HepG2 (cell line): ENCODE data around the gene IRF2. TPM values are rescaled to one million over a fixed set of nuclear protein-coding genes. Genes with fewer than 3 reads are reported as not detected.
A peak's percentile ranks its signal among the peaks of the same experiment; 100 is the strongest.

Experiments
- ATAD3A ChIP-seq: sonication (generic); formaldehyde crosslinking; IDR thresholded peaks from 2 replicates; pipeline ENCODE4 v1.4.0; 2020; ENCODE audit warnings: missing genetic modification reagents
- HDAC2 ChIP-seq: sonication (generic); formaldehyde crosslinking; IDR thresholded peaks from 2 replicates; pipeline ENCODE4 v1.4.0; 2020; ENCODE audit warnings: missing genetic modification reagents
- NR2F6 ChIP-seq, 2 experiments: IDR thresholded peaks; 2 replicates each; pipeline ENCODE4 v1.6.1; 2016; ENCODE audit warnings: antibody characterized with exemption in 1 of 2, mild to moderate bottlenecking in 1 of 2
- REPIN1 ChIP-seq: sonication (generic); formaldehyde crosslinking; IDR thresholded peaks from 2 replicates; pipeline ENCODE4 v1.8.0; 2022; ENCODE audit warnings: missing genetic modification reagents, low read depth, mild to moderate bottlenecking, borderline replicate concordance
- ZEB1 ChIP-seq: IDR thresholded peaks from 2 replicates; pipeline ENCODE4 v1.6.1; 2012; ENCODE audit warnings: mild to moderate bottlenecking, low read depth, inconsistent platforms; ENCODE audit not compliant: insufficient replicate concordance
- ZFP90 ChIP-seq: sonication (generic); formaldehyde crosslinking; IDR thresholded peaks from 2 replicates; pipeline ENCODE4 v1.8.0; 2022; ENCODE audit warnings: missing genetic modification reagents, mild to moderate bottlenecking, inconsistent platforms, borderline replicate concordance
- ZMYM4 ChIP-seq: sonication (generic); formaldehyde crosslinking; IDR thresholded peaks from 2 replicates; pipeline ENCODE4 v1.8.1; 2023; ENCODE audit warnings: mild to moderate bottlenecking, missing genetic modification reagents
- ZNF496 ChIP-seq: sonication (generic); formaldehyde crosslinking; IDR thresholded peaks from 2 replicates; pipeline ENCODE4 v1.8.1; 2023; ENCODE audit warnings: mild to moderate bottlenecking, moderate library complexity, missing genetic modification reagents; ENCODE audit not compliant: insufficient replicate concordance
- ZNF772 ChIP-seq: sonication (generic); formaldehyde crosslinking; IDR thresholded peaks from 2 replicates; pipeline ENCODE4 v1.5.0; 2020; ENCODE audit warnings: mild to moderate bottlenecking, missing genetic modification reagents
- polyA plus RNA-seq, 8 experiments: library from polyadenylated mRNA; depleted of rRNA in 3 of 8; stranded (reverse) in 7 of 8; unstranded in 1 of 8; fragments of >200 nt; fragmentation: Illumina TruSeq in 4 of 8; extraction: Trizol in 4 of 8; gene quantifications; 2 replicates each; pipeline versions ENCODE4 v1.2.1 to v1.2.3, GENCODE V29; 2011 to 2016; ENCODE audit warnings: low read depth in 4 of 8, missing spikeins in 1 of 8, mixed read lengths in 1 of 8; ENCODE audit not compliant: insufficient read depth in 1 of 8
- total RNA-seq, 5 experiments: library from RNA; depleted of rRNA; stranded (reverse); fragments of >200 nt; fragmentation: Illumina TruSeq; extraction: Trizol; gene quantifications; 2 replicates each; pipeline ENCODE4 v1.2.3, GENCODE V29; 2016; ENCODE audit warnings: low read depth in 1 of 5
- TF ChIP-seq, protein P1 (sequence below): sonication (generic); formaldehyde crosslinking; IDR thresholded peaks from 2 replicates; pipeline ENCODE4 v1.4.0; 2020; ENCODE audit warnings: missing genetic modification reagents
- TF ChIP-seq, protein P2 (sequence below): sonication (generic); formaldehyde crosslinking; IDR thresholded peaks from 2 replicates; pipeline ENCODE4 v1.8.1; 2022; ENCODE audit warnings: low read depth, mild to moderate bottlenecking, missing genetic modification reagents
- TF ChIP-seq, protein P3 (sequence below): sonication (generic); formaldehyde crosslinking; IDR thresholded peaks from 2 replicates; pipeline ENCODE4 v1.4.0; 2020; ENCODE audit warnings: missing genetic modification reagents
- TF ChIP-seq, protein P4 (sequence below): sonication (generic); formaldehyde crosslinking; IDR thresholded peaks from 2 replicates; pipeline ENCODE4 v1.9.0; 2021; ENCODE audit warnings: missing genetic modification reagents, borderline replicate concordance
- TF ChIP-seq, protein P5 (sequence below): sonication (generic); formaldehyde crosslinking; IDR thresholded peaks from 2 replicates; pipeline ENCODE4 v1.4.0; 2020; ENCODE audit warnings: missing genetic modification reagents
- TF ChIP-seq, protein P6 (sequence below): sonication (generic); formaldehyde crosslinking; IDR thresholded peaks from 2 replicates; pipeline ENCODE4 v1.4.0; 2020; ENCODE audit warnings: missing genetic modification reagents; ENCODE audit errors: not compliant biosample characterization

The IRF2 gene
- total and polyA plus RNA-seq, 2 of the 13 experiments (the other 11 are each of a cell fraction or from before 2014, with no cell fraction given) = 15.5 to 28.8 TPM

DNA sequence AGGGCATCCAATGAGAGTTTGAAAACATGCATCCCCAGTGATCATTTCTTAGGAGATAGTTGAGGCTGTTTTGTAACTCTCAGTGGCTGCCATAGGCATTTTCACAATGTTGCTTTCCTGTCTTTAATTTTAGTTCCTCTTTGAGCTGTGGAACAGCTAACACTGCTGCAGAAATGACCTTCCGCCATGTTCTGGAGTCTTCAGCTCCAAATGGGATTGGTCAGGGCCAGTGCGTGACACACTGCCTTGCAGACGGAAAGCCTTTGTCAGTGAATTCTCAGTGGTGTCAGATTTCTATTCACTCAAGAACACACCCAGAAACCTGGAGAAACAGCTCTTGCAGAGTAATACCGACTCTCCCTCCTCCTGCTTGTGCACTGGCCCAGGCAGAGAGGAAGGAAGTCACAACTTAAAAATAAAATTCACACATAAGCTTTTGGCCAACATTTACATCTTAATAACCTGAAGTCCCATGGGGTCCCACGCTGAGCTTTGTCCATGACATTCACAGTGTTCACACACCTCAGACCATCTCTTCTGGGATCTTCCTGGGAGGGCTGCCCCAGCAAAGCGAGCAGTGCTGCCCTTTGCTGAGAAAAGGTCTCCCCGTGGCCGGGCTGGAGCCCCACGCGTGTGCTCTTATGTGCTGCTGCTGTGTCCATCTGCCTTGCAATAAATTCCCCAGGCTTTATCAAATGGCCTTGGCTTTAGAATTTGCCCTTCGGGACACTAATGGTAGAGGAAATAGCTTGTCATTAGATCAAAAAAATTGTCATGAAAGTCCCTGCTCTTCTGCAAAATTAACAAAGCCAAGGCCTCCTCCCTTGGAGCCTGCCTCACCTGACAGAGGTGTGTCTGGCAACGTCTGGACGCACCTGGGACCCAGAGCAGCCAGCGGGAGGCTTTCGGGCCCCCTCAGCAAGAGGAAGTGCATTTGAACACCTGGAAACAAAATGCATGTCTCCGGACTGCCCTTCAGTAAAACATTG is 126.8 kb downstream of the IRF2 start (continued):
- TF ChIP-seq, protein P1, sequence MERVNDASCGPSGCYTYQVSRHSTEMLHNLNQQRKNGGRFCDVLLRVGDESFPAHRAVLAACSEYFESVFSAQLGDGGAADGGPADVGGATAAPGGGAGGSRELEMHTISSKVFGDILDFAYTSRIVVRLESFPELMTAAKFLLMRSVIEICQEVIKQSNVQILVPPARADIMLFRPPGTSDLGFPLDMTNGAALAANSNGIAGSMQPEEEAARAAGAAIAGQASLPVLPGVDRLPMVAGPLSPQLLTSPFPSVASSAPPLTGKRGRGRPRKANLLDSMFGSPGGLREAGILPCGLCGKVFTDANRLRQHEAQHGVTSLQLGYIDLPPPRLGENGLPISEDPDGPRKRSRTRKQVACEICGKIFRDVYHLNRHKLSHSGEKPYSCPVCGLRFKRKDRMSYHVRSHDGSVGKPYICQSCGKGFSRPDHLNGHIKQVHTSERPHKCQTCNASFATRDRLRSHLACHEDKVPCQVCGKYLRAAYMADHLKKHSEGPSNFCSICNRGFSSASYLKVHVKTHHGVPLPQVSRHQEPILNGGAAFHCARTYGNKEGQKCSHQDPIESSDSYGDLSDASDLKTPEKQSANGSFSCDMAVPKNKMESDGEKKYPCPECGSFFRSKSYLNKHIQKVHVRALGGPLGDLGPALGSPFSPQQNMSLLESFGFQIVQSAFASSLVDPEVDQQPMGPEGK (CRISPR knock-in tag) = 0 out of 2 replicates have a peak, but pooled peaks have one; percentile 8
- TF ChIP-seq HDAC2 (no peak), ATAD3A (CRISPR knock-in tag) (no peak), REPIN1 (CRISPR knock-in tag) (no peak), ZMYM4 (CRISPR knock-in tag) (no peak), ZNF772 (CRISPR knock-in tag) (0 out of 2 replicates have a peak, but pooled peaks have one; percentile 22), ZNF496 (no peak), ZEB1 (peak; percentile 75), ZFP90 (CRISPR knock-in tag) (0 out of 2 replicates have a peak, but pooled peaks have one; percentile 18), NR2F6 (IDR thresholded peaks at IDR 0.05) (no peak), NR2F6 (CRISPR knock-in tag; IDR thresholded peaks at IDR 0.05) (no peak)
- TF ChIP-seq, protein P2, sequence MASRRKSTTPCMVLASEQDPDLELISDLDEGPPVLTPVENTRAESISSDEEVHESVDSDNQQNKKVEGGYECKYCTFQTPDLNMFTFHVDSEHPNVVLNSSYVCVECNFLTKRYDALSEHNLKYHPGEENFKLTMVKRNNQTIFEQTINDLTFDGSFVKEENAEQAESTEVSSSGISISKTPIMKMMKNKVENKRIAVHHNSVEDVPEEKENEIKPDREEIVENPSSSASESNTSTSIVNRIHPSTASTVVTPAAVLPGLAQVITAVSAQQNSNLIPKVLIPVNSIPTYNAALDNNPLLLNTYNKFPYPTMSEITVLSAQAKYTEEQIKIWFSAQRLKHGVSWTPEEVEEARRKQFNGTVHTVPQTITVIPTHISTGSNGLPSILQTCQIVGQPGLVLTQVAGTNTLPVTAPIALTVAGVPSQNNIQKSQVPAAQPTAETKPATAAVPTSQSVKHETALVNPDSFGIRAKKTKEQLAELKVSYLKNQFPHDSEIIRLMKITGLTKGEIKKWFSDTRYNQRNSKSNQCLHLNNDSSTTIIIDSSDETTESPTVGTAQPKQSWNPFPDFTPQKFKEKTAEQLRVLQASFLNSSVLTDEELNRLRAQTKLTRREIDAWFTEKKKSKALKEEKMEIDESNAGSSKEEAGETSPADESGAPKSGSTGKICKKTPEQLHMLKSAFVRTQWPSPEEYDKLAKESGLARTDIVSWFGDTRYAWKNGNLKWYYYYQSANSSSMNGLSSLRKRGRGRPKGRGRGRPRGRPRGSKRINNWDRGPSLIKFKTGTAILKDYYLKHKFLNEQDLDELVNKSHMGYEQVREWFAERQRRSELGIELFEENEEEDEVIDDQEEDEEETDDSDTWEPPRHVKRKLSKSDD (CRISPR knock-in tag) = no peak
- TF ChIP-seq, protein P3, sequence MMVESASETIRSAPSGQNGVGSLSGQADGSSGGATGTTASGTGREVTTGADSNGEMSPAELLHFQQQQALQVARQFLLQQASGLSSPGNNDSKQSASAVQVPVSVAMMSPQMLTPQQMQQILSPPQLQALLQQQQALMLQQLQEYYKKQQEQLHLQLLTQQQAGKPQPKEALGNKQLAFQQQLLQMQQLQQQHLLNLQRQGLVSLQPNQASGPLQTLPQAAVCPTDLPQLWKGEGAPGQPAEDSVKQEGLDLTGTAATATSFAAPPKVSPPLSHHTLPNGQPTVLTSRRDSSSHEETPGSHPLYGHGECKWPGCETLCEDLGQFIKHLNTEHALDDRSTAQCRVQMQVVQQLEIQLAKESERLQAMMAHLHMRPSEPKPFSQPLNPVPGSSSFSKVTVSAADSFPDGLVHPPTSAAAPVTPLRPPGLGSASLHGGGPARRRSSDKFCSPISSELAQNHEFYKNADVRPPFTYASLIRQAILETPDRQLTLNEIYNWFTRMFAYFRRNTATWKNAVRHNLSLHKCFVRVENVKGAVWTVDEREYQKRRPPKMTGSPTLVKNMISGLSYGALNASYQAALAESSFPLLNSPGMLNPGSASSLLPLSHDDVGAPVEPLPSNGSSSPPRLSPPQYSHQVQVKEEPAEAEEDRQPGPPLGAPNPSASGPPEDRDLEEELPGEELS (CRISPR knock-in tag) = no peak
- TF ChIP-seq, protein P4, sequence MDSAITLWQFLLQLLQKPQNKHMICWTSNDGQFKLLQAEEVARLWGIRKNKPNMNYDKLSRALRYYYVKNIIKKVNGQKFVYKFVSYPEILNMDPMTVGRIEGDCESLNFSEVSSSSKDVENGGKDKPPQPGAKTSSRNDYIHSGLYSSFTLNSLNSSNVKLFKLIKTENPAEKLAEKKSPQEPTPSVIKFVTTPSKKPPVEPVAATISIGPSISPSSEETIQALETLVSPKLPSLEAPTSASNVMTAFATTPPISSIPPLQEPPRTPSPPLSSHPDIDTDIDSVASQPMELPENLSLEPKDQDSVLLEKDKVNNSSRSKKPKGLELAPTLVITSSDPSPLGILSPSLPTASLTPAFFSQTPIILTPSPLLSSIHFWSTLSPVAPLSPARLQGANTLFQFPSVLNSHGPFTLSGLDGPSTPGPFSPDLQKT (CRISPR knock-in tag) = no peak
- TF ChIP-seq, protein P5, sequence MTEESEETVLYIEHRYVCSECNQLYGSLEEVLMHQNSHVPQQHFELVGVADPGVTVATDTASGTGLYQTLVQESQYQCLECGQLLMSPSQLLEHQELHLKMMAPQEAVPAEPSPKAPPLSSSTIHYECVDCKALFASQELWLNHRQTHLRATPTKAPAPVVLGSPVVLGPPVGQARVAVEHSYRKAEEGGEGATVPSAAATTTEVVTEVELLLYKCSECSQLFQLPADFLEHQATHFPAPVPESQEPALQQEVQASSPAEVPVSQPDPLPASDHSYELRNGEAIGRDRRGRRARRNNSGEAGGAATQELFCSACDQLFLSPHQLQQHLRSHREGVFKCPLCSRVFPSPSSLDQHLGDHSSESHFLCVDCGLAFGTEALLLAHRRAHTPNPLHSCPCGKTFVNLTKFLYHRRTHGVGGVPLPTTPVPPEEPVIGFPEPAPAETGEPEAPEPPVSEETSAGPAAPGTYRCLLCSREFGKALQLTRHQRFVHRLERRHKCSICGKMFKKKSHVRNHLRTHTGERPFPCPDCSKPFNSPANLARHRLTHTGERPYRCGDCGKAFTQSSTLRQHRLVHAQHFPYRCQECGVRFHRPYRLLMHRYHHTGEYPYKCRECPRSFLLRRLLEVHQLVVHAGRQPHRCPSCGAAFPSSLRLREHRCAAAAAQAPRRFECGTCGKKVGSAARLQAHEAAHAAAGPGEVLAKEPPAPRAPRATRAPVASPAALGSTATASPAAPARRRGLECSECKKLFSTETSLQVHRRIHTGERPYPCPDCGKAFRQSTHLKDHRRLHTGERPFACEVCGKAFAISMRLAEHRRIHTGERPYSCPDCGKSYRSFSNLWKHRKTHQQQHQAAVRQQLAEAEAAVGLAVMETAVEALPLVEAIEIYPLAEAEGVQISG = no peak
- TF ChIP-seq, protein P6, sequence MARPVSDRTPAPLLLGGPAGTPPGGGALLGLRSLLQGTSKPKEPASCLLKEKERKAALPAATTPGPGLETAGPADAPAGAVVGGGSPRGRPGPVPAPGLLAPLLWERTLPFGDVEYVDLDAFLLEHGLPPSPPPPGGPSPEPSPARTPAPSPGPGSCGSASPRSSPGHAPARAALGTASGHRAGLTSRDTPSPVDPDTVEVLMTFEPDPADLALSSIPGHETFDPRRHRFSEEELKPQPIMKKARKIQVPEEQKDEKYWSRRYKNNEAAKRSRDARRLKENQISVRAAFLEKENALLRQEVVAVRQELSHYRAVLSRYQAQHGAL (CRISPR knock-in tag) = no peak
